AG09319 (cell line): ENCODE results near the gene NCOA6.

ENCODE experiments used
- DNase-seq: peaks from one replicate; pipeline ENCODE4 v3.0.0-alpha.2; 2010; ENCODE audit warnings: low read depth; ENCODE audit errors: extremely low read depth
- CTCF ChIP-seq: IDR thresholded peaks from 2 replicates; pipeline ENCODE4 v1.5.1; 2011; ENCODE audit warnings: low read depth, mild to moderate bottlenecking, inconsistent platforms, low read length, moderate library complexity

The NCOA6 gene

GRCh38 chr20:34850969-34851368, 25.5 kb upstream of the NCOA6 start:
- DNase-seq = no peak
- TF ChIP-seq CTCF = no peak

DNA sequence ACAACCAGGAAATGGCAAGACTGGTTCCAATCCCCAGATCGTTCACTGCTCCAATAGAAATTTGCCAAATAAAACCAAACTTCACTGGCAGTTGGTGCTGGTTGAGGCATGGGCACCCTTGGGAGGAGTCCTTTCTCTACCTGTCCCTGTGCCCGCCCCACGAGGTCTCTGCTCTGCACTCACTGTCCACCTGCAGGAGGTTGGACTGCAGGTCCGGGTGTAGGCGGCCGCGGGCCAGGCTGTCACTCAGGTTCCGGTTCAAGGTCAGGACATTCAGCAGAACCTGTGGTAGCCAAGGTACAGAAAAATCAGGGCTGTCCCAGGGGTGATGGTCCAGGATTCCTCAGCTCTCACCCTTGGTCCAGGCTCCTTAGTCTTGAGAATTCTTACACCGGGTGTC, 24.3 kb upstream of the NCOA6 start:
- TF ChIP-seq CTCF = no peak
- DNase-seq = no peak

DNA sequence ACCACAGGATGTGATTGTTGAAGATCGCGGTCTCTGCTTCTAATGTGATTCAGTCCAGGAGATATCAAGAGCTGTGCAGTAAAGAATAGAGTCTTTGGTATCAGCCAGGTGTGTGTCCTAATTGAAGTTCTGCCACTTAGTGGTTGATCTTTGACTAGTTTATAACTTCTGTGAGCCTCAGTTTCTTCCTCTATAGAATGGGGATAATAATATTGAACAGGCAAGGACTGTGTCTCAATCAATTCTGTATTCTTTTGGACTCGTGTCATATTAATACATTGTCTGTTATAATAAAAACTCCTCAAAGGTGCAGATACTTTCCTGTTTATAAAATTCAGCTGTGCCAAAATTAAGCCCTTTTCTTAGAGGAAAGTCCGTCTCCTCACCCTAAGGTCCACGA, 23.1 kb upstream of the NCOA6 start:
- DNase-seq = no peak
- no peak for TF ChIP-seq CTCF

DNA sequence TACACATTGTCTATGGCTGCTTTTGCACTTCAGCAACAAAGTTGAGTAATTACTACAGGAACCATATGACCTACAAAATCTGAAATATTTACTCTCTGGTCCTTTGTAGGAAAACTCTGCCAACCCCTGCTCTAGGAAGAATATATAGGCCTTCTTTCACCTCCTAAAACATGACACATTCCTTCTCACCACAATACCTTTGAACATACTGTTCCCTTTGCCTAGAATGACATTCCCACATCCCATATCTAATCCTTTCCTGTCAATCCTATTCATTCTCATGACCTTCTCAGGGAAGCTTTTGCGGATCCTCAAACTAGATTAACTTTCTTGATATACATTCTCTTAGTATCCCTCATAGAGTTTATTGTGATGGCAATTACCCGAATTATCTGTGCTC, 18.0 kb upstream of the NCOA6 start:
- TF ChIP-seq CTCF = no peak
- no peak for DNase-seq

GRCh38 chr20:34842143-34842542, 16.7 kb upstream of the NCOA6 start:
- TF ChIP-seq CTCF = no peak
- no peak for DNase-seq

GRCh38 chr20:34834459-34834893, 9.0 kb upstream of the NCOA6 start:
- no peak for DNase-seq
- TF ChIP-seq CTCF = peak; percentile 26

GRCh38 chr20:34831936-34832335, 6.5 kb upstream of the NCOA6 start:
- no peak for TF ChIP-seq CTCF
- no peak for DNase-seq
